Measurements from ENCODE around the gene HEPACAM.
"Not testable (repeated sequence)": the region's sequence is repeated elsewhere in the genome, so short reads cannot be mapped to it uniquely, and the experiment has no call there.

The HEPACAM gene, protein sequence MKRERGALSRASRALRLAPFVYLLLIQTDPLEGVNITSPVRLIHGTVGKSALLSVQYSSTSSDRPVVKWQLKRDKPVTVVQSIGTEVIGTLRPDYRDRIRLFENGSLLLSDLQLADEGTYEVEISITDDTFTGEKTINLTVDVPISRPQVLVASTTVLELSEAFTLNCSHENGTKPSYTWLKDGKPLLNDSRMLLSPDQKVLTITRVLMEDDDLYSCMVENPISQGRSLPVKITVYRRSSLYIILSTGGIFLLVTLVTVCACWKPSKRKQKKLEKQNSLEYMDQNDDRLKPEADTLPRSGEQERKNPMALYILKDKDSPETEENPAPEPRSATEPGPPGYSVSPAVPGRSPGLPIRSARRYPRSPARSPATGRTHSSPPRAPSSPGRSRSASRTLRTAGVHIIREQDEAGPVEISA

DNA sequence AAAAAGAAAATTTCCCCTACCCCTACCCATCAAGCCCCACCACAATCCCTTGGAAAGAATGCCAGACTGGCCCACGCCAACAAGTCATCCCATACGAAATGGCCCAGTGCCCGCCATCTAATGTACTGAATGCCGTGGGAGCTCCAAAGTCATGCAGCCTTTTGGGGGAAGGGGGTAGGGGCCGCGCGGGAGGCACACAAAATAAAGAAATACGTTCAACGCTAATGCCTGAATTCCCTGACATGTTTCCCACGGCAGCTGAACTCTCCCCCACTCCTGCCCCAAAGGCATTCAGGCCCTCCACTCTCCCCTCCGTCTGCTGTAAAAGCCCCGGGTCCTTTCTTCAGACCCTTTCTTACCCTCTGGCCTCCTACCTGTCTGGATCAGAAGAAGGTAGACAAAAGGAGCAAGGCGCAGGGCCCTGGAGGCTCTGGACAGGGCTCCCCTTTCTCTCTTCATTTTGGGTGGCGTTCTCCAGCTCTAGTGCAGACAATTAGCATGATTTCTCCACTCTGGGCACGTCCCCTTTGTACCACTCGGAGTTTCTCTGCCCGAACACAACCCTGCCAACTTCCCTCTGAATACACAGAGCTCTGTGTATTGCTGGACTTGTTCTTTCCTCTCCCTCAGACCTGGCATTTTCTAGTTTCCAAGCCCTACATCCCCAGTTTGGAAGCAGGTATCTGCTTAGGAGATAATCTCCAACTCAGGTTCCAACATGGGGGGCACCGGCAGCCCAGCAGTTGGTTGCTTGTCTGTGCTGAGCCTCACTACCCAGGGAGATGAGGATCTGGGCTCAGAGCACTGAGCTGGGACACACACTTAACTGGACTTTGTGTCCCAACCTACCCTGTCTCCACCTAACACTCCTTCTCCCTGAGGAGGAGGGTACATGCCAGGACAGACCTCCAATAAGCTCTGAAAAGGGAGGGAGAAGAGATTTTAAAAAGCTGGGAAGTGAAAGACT is at the start of gene HEPACAM:
HEPACAM (minus strand) TSS at position 500 of the 967 bp plus-strand sequence; CDS start at position 459, 41 bp downstream.
- DNase-seq (ENCODE audit: low read depth): no peak

DNA sequence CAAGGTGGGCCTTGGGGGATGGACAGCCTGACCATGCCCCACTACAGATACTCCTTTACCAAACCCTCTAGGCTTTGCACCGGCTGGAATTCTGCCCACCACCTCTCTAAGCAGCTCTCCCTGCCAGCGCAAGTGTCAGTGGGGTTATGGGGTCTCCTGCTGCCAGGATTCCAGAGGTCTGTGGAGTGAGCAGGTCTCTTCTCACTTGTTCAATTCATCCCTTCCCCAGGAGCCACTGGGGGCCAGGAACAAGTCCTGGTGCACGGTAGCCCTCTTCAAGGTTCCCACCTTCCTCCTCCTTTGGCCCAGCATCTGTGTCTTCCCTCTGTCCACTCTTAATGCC is 48.6 kb upstream of the HEPACAM start:
- no peak for DNase-seq (ENCODE audit: low read depth)

DNA sequence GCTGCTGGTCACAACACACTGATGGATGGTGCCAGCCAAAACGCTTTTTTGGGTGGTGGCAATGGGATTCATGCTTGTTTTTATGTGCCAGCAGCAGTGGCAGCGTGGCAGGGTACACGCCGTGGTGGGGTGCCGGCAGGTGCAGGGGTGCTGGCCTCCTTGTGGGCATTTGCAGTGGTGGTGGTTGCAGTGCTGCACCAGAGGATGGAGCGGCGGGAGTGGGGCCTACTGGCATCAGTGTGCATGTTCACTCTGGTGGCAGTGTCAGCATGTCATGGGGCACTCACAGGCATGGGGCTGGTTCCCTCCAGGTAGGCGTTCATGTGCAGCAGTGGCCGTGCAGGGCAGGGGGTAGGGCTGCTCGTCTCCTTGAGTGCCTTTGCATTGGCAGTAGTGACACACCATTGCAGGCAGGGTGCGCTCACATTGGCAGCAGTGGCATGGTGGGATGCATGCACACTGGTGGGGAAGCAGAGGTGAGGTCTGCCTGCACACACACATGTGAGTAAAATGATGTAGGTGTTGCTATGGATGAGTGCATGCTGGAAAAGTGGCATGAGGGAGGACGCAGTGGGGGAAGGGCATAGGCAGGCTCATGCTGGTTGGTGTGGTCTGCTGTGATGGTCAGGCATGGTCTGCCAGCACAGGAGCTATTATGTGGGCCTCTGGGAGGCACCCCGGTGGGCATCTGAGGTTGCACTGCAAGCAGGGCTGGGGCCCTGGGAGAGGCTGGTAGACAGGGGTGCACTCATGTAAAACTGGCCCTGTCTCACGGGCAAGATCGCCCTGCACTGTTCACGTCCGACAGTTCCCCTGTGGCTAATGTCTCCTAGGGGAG is 48.0 kb upstream of the HEPACAM start:
- no peak for DNase-seq (ENCODE audit: low read depth)

DNA sequence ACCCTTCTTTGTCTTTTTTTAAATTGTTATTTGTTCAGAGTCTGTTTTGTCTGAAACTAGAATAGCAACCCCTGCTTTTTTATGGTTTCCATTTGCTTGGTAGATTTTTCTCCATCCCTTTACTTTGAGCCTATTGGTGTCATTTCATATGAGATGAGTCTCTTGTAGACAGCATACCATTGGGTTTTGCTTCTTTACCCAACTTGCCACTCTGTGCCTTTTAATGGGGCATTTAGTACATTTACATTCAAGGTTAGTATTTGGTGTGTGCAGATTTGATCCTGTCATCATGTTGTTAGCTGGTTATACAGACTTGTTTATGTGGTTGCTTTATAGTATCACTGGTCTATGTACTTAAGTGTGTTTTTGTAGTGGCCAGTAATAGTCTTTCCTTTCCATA is 46.2 kb upstream of the HEPACAM start:
- DNase-seq (ENCODE audit: low read depth): no peak

DNA sequence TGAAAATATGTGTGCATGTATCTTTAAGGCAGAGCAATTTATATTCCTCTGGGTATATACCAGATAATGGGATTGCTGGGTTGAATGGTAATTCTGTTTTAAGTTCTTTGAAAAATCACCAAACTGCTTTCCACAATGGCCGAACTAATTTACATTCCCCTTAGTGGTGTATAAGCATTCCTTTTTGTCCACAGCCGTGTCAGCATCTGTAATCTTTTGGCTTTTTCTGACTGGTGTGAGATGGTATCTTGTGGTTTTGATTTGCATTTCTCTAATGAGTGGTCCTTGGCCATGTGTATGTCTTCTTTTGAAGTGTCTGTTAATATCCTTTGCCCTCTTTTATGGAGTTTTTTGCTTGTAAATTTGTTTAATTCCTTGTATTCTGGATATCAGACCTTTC is 42.5 kb upstream of the HEPACAM start:
- DNase-seq (ENCODE audit: low read depth): no peak

DNA sequence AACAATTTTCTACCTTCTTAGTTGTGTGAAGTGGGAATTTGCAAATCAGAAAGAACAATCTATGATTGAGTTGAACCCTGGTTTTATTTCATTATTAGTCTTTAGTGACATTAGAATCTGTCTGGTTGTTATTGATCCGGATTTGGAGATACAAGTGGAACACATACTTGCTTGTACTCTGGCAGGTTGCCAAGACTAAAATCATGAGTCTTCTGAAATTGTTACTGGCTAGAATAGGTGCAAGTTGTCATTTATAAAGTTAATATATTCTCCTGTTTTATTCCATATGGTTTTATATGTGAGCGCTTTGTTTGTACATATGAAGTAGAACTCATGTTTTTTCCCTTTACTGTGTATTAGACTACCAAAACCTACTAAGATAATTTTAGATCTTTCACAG is 41.2 kb upstream of the HEPACAM start:
- DNase-seq (ENCODE audit: low read depth): no peak

DNA sequence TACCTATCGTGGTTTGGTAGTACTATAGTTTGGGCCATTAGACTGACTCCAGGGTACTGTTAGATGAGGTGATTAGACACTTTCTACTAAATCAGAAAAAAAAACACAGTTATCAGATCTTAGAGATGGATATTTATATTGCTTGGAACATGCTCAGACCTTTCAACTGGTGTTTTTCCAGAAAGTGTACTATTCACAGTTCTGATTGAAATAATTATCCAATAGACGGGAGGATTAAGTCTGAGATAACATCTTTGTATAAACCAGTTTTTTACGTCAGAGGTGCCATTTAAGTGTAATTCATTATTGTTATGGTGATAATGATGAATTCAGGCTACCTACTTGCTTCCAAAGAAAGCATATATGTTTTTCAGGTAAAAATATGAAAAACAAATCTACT is 40.7 kb upstream of the HEPACAM start:
- DNase-seq (ENCODE audit: low read depth): no peak

DNA sequence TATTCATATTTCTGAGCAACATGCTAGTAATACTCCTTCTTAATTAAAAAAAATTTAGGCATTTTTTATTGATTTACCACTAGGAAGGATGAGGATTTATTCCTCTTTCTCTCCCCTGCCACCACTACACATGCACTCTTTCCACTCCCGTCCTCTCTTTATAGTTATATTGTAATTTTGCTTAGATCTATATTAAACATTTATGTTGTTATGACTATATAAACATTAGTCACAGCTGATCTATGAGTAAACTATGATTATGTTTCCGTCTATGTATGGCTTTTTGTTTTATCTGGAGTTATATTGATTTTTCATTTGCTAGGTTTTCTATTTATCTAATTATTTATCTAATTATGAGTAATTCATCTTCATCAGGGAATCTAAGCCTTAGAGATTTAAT is 36.0 kb upstream of the HEPACAM start:
- DNase-seq (ENCODE audit: low read depth): no peak

DNA sequence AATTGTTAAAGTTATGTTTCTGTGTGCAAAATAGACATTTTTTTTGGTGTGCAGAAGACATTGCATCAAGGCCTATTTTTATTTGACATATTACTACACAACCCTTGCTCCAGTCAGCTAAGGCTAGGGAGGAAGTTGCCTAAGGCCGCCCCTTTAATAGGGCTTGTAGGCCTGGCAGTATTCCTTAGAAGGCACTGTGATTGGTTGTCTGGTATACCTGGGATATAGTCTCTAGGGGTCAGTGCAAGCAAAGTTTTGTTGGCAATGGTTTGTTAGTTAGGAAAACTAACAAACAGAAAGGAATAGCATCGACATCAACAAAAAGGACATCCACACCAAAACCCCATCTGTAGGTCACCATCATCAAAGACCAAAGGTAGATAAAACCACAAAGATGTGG is 35.1 kb upstream of the HEPACAM start:
- DNase-seq (ENCODE audit: low read depth): no peak

DNA sequence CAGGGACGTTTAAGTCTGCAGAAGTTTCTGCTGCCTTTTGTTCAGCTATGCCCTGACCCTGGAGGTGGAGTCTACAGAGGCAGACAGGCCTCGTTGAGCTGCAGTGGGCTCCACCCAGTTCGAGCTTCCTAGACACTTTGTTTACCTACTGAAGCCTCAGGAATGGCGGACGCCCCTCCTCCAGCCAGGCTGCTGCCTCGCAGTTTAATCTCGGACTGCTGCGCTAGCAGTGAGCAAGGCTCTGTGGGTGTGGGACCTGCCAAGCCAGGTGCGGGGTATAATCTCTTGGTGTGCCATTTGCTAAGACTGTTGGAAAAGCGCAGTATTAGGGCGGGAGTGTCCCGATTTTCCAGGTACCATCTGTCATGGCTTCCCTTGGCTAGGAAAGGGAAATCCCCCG is 32.4 kb upstream of the HEPACAM start:
- DNase-seq (ENCODE audit: low read depth): not testable (repeated sequence)

DNA sequence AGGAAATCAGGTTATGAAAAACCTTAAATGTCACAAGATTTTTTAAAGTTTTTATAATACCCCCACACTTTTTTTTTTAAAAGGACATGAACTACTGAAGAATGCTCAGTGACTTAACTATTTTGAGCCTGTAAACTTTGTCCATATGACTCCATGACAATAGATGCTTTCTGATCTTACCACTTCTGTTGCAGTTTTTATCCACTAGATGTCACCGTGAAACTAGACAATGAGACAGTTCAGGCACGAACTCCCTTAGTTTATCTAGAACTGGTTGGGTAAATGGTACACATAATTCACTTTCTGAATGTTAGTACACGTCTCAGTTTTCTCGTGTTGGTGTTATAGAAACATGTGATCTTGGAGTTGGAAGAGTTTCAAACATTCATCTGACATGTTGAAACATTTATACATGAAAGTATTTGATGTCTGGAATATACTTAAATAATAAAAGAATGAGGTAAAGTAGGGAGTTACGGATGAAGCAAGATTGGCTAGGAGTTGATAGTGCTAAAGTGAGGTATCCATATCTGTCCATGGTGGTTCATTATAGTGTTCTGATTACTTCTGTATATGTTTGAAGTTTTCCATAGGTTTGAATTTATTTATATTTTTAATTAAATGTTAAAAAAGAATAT is 26.2 kb upstream of the HEPACAM start:
- DNase-seq (ENCODE audit: low read depth): no peak

DNA sequence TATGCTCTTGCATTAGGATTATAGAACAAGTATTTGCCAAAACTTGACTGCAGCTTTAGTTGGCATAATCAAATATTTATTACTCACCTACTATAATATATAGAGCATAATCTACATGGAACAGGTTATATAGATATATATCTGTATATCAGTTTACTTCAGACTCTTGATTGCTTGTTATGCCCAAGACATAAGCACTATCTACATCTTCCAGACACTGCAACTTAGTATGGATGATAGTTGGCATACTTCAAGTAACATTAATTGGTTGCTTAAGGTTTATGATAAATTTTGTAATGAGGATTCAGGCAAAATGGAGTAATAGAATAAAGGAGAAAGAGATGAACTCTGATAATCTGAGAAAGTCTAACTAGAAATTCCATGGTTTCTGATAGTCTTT is 19.2 kb upstream of the HEPACAM start:
- no peak for DNase-seq (ENCODE audit: low read depth)

DNA sequence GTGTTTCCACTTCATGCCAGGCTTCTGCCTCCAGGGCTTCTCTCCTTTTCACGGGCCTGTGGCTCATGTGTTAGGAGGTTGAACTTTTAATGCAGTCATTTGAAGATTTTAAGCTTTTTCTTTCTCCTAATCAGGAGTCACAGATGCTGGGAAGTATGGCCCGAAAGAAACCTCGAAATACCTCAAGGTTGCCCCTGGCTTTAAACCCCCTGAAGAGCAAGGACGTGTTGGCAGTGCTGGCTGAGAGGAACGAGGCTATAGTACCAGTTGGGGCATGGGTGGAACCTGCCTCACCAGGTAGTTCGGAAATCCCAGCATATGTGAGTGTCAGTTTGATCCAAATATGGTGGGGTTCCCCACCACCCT is 18.7 kb upstream of the HEPACAM start:
- DNase-seq (ENCODE audit: low read depth): no peak

DNA sequence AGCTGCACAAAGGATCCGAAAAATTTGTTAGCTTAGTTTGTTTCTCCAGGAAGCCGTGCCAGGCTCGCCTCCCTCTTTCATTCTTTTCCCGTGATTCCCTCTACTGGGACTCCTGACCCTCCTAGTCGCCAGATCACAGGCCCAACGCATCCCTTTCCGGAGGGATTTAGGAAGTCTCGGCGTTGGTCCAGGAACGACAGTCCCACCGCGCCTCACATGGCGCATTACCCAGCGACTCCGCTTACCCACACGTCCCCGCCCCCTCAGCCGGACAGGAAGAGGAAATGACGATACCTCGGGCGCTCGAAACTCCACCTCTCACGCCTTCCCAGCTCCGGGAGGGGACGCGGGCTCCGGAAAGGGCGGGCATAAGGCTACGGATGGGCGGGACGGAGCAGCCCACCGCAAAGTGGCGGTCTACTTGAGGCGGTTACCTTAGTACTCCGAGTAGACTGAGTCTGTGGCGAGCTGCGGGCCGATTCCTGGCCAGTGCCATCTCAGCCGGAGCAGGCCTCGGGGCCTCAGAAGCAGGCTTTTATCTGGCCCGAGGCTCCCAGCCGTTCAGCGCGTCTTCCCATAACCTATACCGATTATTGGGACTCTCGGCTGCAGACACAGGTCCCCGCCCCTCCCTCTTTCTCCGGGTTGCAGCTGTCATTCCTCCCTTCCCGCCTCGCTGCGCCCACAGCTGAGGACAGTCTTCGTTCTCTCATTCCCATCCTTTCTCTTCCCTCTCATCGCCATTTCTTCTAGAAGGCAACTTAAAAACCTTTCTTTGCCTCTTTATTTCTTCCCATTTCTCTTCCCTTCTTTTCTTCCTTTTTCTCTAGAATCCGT is 18.1 kb upstream of the HEPACAM start, which contains the start of gene CCDC15:
CCDC15 (plus strand) TSS at position 450 of the 837 bp plus-strand sequence. CDS start 531 bp downstream, outside the sequence.
- peak; percentile 93 for DNase-seq (ENCODE audit: low read depth)

DNA sequence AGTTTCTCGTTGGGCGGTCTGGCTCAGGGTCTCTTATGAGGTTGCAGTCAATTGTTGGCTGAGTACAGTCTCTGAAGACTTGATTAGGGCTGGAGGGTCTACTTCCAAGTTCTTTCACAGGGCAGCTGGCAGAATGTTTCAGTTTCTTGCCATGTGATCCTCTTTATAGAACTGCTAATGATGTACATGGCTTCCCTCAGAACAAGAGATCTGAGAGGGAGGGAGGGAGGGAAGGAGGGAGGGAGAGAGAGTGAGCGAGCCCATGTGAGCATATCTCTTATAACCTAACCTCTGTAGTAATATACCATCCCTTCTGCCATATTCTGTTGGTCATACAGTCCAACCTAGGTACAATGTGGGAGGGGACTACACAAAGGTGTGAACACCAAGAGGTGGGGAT is 15.5 kb upstream of the HEPACAM start:
- no peak for DNase-seq (ENCODE audit: low read depth)

DNA sequence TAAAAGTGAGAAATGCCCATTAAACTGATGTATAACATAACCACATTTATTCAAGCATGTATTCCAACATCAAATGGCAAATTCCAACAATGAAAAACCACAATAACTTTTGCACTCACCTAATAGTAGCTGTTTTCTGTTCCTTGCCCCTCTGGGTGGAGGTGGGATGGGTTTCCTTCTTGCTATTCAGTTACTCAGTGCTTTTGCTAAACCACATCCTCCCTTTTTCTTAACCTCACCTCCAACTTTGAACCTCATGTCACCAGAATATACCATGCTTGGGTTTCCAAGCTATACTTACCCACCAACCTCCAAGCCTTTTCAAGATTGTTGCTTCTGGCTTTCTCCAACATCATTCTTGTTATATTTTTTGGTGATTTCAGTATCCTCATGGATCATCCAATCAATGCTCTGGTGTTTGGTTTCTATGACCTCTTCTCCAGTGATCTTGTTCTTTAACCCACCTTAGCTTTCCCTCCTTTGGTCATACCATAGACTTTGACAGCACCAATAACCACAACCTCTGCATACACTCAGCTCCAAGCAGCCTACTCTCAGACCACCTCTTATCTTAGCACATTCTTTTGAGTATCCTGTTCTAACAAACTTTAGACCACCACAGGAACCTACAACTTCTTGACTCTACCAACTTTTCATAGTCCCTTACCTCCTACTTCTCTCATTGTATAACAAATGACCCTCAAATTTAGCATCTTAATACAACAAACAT is 14.9 kb upstream of the HEPACAM start:
- DNase-seq (ENCODE audit: low read depth): no peak

DNA sequence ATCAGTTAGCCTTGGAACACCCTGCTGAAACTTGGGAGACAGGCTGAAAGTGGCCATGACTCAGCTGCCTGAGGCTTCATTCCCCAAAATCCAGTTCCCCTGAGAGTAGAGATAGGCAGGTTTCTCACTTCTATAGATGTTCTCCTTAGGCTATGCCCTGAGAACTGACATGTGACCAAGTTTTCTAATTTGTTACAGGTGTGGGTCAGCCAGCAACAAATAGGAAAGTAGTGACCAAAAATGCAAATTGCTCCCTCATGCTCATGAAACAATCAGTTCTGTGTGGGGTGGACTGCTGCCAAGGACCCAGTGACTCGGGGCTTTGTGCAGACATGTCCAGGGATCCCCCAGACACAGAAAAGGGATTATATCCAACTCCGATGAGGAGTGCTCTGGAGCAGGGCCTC is 10.9 kb upstream of the HEPACAM start:
- no peak for DNase-seq (ENCODE audit: low read depth)

DNA sequence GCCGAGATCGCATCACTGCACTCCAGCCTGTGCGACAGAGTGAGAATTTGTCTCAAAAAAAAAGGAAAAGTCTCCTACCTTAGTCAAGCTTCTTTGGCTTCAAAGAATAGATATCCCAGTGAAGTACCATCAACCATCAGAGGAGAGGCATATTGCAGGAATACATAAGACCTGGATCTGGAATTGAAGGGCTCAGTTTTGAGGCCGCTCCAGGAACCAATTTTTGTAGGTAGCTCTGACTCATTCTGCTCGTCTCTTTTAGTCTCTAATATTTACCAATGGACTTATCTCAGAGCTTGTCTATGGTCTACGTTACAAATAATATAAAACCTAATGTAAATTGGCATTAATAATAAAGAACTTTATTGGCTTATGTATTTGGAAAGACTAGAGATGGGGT is 10.0 kb upstream of the HEPACAM start:
- no peak for DNase-seq (ENCODE audit: low read depth)

DNA sequence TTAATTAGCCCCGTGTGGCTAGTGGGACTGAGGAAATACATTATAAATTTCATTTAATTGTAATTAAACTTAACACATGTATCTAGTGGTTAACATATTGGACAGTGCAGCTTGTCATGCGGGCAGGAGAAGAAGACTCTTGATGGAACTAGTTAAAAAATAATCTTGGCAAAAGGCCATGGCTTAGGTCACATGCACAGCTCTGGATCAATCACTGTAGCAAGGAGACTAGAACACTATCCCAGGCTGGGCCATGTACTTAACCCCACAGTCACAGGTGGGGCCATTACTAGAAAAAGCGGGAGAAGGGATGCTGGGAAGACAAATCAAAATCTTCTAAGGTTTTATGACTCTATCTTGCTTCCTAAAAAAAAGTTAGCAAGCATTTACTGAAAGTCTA is 8.7 kb upstream of the HEPACAM start:
- DNase-seq (ENCODE audit: low read depth): no peak

DNA sequence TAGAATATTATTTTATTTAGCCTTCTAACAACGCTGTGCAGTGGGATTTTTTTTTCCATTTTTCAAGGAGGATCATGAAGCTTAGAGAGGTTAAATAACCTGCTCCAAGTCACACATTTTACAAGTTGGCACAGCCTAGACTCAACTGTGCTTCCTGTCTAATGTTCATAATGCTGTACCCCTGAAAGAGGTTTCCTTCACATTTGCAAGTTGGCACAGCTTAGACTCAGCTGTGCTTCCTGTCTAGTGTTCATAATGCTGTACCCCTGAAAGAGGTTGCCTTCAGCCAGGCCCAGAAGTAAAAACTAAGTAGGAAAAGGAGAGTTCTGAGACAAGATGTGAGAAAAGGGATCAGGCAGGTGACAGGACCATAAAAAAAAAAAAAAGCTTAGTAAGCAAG is 7.9 kb upstream of the HEPACAM start:
- DNase-seq (ENCODE audit: low read depth): no peak
